Heart right ventricle (tissue), 16 donors: ENCODE measurements around the gene HIVEP3. TPM values are rescaled to one million over a fixed set of nuclear protein-coding genes. Genes with fewer than 3 reads are reported as not detected.

ENCODE experiments used
- ATAC-seq, 8 donors: fragments of 200-7000 bp; cut with Tn5 transposase; one replicate each; pipeline ENCODE4 v1.9.1; 2020; ENCODE audit warnings: mild to moderate bottlenecking in 8 of 8, moderate library complexity in 8 of 8, moderate number of reproducible peaks in 1 of 8
- DNase-seq, 2 donors: peaks; one replicate each; pipeline ENCODE4 v3.0.0-alpha.2; 2020
- H3K27ac ChIP-seq, 10 donors: fragments of 200-600 bp; sonication (generic) in 2 of 10; one replicate each; pipeline versions ENCODE4 v1.5.0 to v1.8.0; 2020 to 2022; ENCODE audit warnings: mild to moderate bottlenecking in 3 of 10
- H3K27me3 ChIP-seq, 7 donors: fragments of 200-600 bp; one replicate each; pipeline ENCODE4 v1.8.0; 2021 to 2022; ENCODE audit warnings: mild to moderate bottlenecking in 2 of 7
- H3K36me3 ChIP-seq, 9 donors: fragments of 200-600 bp; sonication (generic) in 1 of 9; one replicate each; pipeline versions ENCODE4 v1.5.0 to v1.8.0; 2020 to 2022; ENCODE audit warnings: mild to moderate bottlenecking in 2 of 9
- H3K4me1 ChIP-seq, 9 donors: fragments of 200-600 bp; sonication (generic) in 1 of 9; one replicate each; pipeline versions ENCODE4 v1.5.0 to v1.8.0; 2020 to 2022; ENCODE audit warnings: mild to moderate bottlenecking in 4 of 9
- H3K4me3 ChIP-seq, 10 donors: fragments of 200-600 bp; sonication (generic) in 2 of 10; one replicate each; pipeline versions ENCODE4 v1.5.0 to v1.8.0; 2020 to 2022; ENCODE audit warnings: mild to moderate bottlenecking in 7 of 10, moderate library complexity in 2 of 10
- H3K9me3 ChIP-seq, 11 donors: fragments of 200-600 bp in 10 of 11; sonication (generic) in 2 of 11; one replicate each; pipeline versions ENCODE4 v1.5.0 to v1.8.0; 2013 to 2022; ENCODE audit warnings: mild to moderate bottlenecking in 2 of 11, control low read depth in 1 of 11, moderate library complexity in 1 of 11
- CTCF ChIP-seq, 9 donors: fragments of 200-600 bp; sonication (generic) in 2 of 9; IDR thresholded peaks; one replicate each; pipeline versions ENCODE4 v1.5.0 to v1.8.0; 2021 to 2022; ENCODE audit warnings: antibody characterized with exemption in 9 of 9, mild to moderate bottlenecking in 5 of 9, moderate library complexity in 1 of 9
- WGBS, 2 donors: extraction: QIAGEN DNeasy Blood & Tissue Kit; methylation state at CpG; one replicate each; pipeline ENCODE4 v1.1.7; 2013; ENCODE audit warnings: inconsistent platforms in 1 of 2; 5-methylcytosine and 5-hydroxymethylcytosine counted together
- intact Hi-C, 10 donors: fragments of 100-400 bp; cut with DNase I; formaldehyde crosslinking; loops; one replicate each; pipeline versions ENCODE4 v1.11.1 to v1.14.2; 2022
- polyA plus RNA-seq, 2 donors: library from polyadenylated mRNA; stranded (reverse); fragments of 200-250 nt; gene quantifications; one replicate each; pipeline ENCODE4 v1.2.3, GENCODE V29; 2013
- total RNA-seq, 10 donors: library from RNA; stranded (reverse); fragmentation: NEBNext Ultra II Directional in 3 of 10; extraction: Animal tissue kit (Norgen Biotek cat#: 25700) in 3 of 10; gene quantifications; one replicate each; pipeline versions ENCODE4 v1.2.1 to v1.2.4, GENCODE V29; 2021 to 2023
- donor health status: Arrhythmogenic right ventricular cardiomyopathy.
- donor health status: ischemic (EF 13 %, LVEDD 7.1; RV severe dilation, severe dysfunction).
- donor health status: healthy with polysubstance abuse.
- donor health status: DM: no; HTN: yes; CAD: no.
- donor health status: DM: no; HTN: no; CAD: no.
- donor health status: ischemic (EF 25% LVEDD 6.9; RV normal size, moderate dysfunction).
- donor health status: ischemic (EF 25% LVEDD 5.7; RV mildly dilated, moderate dysfunction).
- donor health status: healthy.
- donor health status: DM: yes; HTN: yes; CAD: no.
- donor health status: Ischemic cardiomyopathy.
- donor health status: ischemic (EF 35%, LVEDD 5.7; RV mildly dilated, moderate dysfunction).
- donor health status: nonischemic (EF 11% LVEDD 7.7; RV severe dilation, severe dysfunction).
- donor health status: DM: yes; HTN: yes; CAD: no.
- donor health status: PGD.
- donor health status: ischemic (EF 29% LVEDD 5.4; RV normal size, mild dysfunction).
- donor health status: nonischemic (EF 23%, LVEDD 6.1; RV moderate dilation, normal function).

The HIVEP3 gene
- total and polyA plus RNA-seq, 12 donors = 2.6 to 7.5 (median 5.2) TPM

GRCh38 chr1:41713557-41714327 is 205.0 kb downstream of the HIVEP3 start:
- intact Hi-C loops = no loop called here
- ATAC-seq = no peak

GRCh38 chr1:41713141-41713540 is 205.6 kb downstream of the HIVEP3 start:
- Histone ChIP-seq H3K27me3 (no peaks in the 10 kb centered on the region), H3K36me3 (no peaks in the 10 kb centered on the region), H3K4me1 (peaks cover 0 to 40% (median 11%) of the 10 kb centered on the region in 9 donors), H3K4me3 (no peak overlapping the region), H3K9me3 (no peaks in the 10 kb centered on the region), H3K27ac (peak overlapping the region in 1 of 10 donors; percentile 51)
- intact Hi-C loops = no loop called here
- DNase-seq (no peak), ATAC-seq (no peak)
- 81 to 84% methylated on average over 5 of the region's 5 CpGs for WGBS, 2 donors
- no peak for TF ChIP-seq CTCF (IDR thresholded peaks at IDR 0.05)

More at GRCh38 chr1:41713557-41714327, 205.0 kb downstream of the HIVEP3 start:
- WGBS, 2 donors = 80 to 84% methylated on average over 6 of the region's 6 CpGs
- Histone ChIP-seq H3K4me1 (peaks cover 0 to 37% (median 11%) of the 10 kb centered on the region in 9 donors), H3K4me3 (no peak overlapping the region), H3K27ac (no peak overlapping the region), H3K27me3 (no peaks in the 10 kb centered on the region), H3K9me3 (no peaks in the 10 kb centered on the region), H3K36me3 (no peaks in the 10 kb centered on the region)
- no peak for DNase-seq
- TF ChIP-seq CTCF (IDR thresholded peaks at IDR 0.05) = no peak

- DNase-seq (peak in 1 of 2 donors; percentile 60), ATAC-seq (peak in 6 of 8 donors; percentile 29 to 60 (median 46))
- Histone ChIP-seq H3K27ac (peak overlapping the region in 1 of 10 donors; percentile 51), H3K4me1 (peaks cover 0 to 42% (median 11%) of the 10 kb centered on the region in 9 donors), H3K27me3 (no peaks in the 10 kb centered on the region), H3K9me3 (no peaks in the 10 kb centered on the region), H3K36me3 (no peaks in the 10 kb centered on the region), H3K4me3 (no peak overlapping the region)
- intact Hi-C loops = no loop called here
- no peak for TF ChIP-seq CTCF (IDR thresholded peaks at IDR 0.05)
- 35 to 36% methylated on average over 5 of the region's 5 CpGs for WGBS, 2 donors
Measured at GRCh38 chr1:41712695-41713094, 206.0 kb downstream of the HIVEP3 start.

- DNase-seq (no peak), ATAC-seq (no peak)
- Histone ChIP-seq H3K36me3 (no peaks in the 10 kb centered on the region), H3K9me3 (no peaks in the 10 kb centered on the region), H3K27me3 (no peaks in the 10 kb centered on the region), H3K27ac (no peak overlapping the region), H3K4me1 (peaks cover 0 to 42% (median 11%) of the 10 kb centered on the region in 9 donors), H3K4me3 (no peak overlapping the region)
- TF ChIP-seq CTCF (IDR thresholded peaks at IDR 0.05) = no peak
- intact Hi-C loops = no loop called here
- WGBS, 2 donors = 95 to 97% methylated on average over 12 of the region's 12 CpGs
Measured at GRCh38 chr1:41712081-41712480, 206.6 kb downstream of the HIVEP3 start.
